NCI-H2196 treated with DMSO at 0.1 percent for 48 hours (cell line): ENCODE results near the gene MACIR.
"Not testable (repeated sequence)": the region's sequence is repeated elsewhere in the genome, so short reads cannot be mapped to it uniquely, and the experiment has no call there.

Experiments used
- DNase-seq: peaks from one replicate; lab custom pipeline; 2025; ENCODE audit not compliant: unreplicated experiment; lab: John Stamatoyannopoulos, UW

The MACIR gene

DNA sequence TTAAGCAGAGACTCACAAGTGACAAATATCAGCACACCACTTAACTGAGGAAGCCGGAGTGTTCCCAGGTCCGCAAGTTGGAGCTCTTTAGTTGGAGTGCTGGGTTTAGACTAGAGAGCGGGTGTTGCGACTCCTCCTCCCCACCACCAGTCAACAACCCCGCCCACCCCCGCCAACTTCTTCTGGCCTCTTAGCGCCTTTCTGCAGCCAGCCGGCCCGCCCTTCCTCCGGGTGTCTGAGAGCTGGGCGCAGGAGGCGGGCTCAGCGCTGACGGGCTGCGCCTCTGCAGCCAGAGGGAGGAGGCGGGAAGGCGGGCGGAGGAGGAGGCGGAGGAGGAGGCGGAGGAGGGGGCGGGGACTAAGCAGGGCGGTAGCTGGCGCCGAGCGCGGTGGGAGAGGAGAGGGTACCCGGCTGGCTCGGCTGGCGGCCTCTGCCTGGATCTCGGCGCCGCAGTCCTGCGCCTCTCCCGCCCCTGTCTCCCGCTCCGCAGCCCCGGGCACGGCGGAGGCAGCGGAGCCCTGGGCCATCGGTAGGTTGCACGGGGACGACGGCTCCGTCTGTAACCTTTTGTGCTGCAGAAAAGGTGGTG lies at the start of gene MACIR:
MACIR (plus strand) TSS at position 396 of the 589 bp plus-strand sequence. CDS start 17,157 bp downstream, outside the sequence.
- peak; percentile 91 for DNase-seq

GRCh38 chr5:103209065-103209464 lies 49.5 kb upstream of the MACIR start:
- no peak for DNase-seq

- no peak for DNase-seq
These were observed 47.6 kb upstream of the MACIR start for GRCh38 chr5:103210952-103211351.

GRCh38 chr5:103211576-103212561 lies 46.7 kb upstream of the MACIR start:
- DNase-seq: no peak

- no peak for DNase-seq
These were observed 42.4 kb upstream of the MACIR start for GRCh38 chr5:103216137-103216536.

DNA sequence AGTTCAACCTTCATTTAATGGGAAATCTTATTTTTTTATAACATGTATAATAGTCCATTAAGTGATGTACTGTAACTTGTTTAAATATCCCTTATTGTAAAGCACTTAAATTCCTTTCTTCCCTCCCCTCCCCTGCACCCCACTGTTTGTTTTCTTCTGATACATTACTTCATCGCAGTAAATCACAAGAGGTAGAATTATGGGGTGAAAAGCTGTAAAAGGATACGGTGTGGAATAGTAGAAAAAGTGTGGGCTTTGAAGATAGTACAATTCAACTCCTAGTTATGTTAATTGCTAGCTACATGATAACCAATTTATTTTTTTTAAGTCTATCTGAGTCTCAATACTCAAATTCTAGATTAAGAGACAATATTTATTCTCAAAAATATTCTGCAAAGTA lies 41.9 kb upstream of the MACIR start:
- no peak for DNase-seq

DNA sequence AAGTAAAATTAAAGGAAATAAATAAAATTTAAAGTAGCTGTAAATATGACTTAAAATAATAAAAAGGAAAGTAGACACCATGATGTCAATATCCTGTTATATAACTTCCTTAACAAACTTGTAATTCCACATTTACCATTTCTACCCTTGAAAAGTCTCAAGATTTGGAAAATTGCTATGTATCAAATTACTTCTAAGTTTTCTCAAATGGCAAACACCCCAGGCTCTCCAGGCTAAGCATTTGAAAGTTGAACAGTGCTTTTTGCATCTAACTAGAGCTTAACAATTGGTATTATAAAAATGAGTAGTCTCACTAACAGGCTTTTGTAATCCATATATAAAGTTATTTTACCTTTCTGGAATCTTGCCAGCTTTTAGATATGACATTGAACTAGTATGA lies 41.5 kb upstream of the MACIR start:
- DNase-seq: no peak

DNA sequence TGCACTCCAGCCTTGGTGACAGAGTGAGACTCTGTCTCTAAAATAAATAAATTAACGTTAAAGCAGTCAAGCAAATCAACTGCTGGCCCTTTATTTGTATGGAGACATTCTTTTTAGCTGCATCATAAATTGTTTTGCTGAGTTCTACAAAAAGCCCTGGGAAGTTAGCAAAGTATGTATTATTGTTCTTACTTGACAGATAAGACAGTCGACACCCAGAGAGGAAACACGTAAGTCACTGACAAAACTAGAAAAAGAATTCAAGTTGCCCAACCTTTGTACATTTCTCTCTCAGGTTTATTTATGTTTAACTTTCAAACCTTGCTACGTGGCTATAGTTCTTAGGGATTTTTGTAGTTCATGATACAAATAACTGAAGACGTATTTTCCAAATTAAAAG lies 40.4 kb upstream of the MACIR start:
- no peak for DNase-seq

DNA sequence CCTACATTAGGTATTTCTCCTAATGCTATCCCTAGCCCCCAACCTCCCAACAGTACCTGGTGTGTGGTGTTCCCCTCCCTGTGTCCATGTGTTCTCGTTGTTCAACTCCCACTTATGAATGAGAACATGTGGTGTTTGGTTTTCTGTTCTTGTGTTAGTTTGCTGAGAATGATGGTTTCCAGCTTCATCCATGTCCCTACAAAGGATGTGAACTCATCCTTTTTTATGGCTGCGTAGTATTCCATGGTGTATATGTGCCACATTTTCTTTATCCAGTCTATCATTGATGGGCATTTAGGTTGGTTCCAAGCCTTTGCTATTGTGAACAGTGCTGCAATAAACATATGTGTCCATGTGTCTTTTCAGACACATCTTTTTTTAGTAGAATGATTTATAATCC lies 39.5 kb upstream of the MACIR start:
- DNase-seq: not testable (repeated sequence)

DNA sequence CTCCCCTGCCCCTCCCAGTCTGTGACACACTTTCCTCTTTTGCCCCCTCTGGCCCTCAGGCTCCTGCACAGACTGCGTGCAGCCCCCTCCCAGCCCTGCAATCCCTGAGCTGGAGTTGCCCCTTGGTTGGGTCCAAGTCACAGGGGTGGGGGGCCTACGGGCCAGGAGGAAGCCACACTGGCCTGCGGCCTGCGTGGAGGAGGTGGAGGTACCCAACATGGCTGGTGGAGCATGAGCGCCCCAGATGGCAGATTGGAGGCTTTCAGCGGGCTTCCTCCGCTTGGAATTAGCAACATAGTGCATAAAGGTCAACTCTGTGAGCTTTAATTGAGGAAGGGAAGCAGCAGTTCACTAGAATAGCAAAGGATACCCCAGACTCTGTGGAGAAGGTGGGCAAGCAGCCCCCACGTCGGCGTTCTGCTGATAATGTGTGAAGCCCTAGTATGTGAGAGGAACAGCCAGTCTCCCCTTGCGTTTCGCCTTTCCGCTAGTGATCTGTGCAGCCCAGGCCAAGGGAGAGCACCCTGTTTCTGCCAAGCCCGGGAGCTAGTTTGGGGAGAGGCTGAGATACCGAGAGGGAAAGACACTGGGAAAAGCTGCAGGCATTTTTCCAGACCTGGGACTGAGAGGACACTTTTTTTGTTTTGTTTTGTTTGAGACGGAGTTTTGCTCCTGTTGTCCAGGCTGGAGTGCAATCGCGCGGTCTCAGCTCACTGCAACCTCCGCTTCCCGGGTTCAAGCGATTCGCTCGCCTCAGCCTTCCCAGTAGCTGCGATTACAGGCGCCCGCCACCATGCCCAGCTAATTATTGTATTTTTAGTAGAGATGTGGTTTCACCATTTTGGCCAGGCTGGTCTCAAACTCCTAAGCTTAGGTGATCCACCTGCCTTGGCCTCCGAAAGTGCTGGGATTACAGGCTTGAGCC lies 35.3 kb upstream of the MACIR start:
- DNase-seq: no peak

DNA sequence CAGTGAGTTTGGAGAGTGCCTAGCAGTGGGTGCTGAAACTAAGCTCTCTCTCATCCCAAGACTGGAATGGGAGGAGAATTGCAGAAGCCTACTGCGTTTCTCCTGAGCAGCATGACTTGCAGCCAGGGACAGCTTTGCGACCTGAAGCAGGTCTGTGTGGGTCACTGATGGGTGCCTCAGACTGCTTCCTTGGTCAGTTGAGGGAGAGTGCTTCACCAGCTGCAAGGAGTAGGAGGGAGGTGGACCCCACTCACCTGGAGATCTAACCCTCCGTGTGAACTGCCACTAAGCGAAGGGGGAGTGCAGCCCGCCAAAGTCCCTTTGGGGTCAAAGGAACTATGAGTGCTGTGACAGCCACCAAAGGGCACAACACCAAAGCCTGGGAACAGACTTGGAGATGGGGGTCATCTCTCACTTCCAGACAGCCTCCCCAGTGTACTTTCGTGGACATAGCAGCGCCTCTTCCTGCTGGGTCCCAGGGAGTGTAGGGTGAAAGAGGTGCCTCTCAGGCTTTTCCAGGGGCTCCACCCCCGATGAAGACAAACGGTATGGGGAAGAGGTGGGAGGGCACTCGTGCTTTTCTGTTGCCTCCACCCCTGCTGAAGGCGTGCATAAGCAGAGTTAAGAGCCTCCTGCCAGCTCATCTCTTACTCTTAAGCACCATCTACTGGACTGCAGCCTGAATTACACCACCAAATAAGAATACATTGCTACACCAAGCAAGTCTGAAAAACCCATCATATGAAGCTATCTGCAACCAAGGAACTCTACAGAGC lies 34.3 kb upstream of the MACIR start:
- no peak for DNase-seq

GRCh38 chr5:103224894-103225246 lies 33.7 kb upstream of the MACIR start:
- no peak for DNase-seq

GRCh38 chr5:103228061-103228460 lies 30.5 kb upstream of the MACIR start:
- DNase-seq: no peak

DNA sequence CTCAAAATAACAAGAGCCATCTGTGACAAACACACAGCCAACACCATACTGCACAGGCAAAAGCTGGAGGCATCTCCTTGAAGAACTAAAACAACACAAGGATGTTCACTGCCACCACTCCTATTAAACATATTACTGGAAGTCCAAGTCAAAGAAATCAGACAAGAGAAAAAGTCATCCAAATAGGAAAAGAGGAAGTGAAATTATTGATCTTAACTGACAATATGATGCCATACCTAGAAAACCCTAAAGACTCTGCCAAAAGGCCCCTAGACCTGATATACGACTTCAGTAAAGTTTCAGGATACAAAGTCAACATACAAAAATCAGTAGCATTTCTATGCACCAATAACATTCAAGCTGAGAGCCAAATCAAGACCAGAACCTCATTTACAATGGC lies 30.0 kb upstream of the MACIR start:
- no peak for DNase-seq

DNA sequence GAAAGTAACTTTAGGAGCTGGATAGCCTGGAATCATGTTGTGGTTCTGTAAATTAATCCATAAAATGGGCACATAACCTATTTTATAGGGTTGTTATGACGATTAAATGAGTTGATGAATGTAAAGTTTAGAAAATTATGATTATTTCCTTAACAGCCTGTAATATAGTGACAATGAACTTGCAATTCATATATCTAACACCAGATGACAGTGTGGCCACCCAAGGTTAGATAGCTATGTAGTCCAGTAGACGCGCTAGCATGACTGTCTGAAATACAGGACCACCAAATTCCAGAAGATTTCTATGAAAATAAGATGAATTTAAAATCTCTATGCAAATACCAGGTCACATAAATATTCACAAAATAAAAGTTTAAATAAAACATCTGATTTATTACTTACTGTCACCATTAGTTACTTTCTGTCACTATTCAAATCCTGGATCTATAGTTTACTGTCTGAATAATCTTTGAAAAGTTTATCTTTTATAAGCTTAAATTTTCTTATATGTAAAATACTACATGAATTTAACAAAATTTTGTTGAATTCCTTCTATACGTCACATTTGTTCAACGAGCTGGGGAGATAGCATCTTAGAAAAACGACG lies 26.1 kb upstream of the MACIR start:
- DNase-seq: no peak

DNA sequence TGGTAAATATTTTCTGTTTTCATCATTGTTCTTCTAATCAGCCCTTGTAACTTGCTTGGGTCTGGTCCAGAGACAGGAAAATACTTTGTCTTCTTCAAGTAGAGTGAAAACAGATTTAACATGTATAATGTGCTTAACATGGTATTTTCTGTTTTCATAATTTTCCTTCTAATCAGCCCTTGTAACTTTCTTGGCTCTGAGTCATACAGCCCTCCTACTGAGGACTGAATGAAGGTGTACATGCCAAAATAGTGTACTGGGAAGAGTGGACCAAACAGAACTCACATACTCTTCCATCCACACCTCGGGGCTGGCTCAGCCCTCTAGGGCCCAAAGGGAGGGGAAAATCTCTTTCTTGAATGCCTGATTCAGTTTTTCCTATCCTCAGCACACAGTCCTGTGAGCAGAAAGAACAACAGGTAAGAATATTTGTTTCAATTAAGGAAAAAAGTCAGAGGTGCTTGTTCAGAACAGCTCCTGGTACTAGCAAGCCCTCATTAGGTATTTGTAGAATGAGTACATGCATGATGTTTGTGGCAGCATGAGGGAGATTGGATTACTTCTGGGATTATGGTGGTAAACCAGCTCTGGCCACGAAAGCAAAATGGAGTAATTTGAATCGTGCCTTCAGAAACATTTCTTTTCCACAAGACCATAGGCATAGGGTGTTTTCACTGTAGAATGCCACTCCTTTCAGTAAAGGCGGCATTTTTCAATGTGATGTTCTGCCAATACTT lies 24.2 kb upstream of the MACIR start:
- no peak for DNase-seq

GRCh38 chr5:103235891-103236290 lies 22.7 kb upstream of the MACIR start:
- DNase-seq: no peak

GRCh38 chr5:103237778-103238177 lies 20.8 kb upstream of the MACIR start:
- no peak for DNase-seq

DNA sequence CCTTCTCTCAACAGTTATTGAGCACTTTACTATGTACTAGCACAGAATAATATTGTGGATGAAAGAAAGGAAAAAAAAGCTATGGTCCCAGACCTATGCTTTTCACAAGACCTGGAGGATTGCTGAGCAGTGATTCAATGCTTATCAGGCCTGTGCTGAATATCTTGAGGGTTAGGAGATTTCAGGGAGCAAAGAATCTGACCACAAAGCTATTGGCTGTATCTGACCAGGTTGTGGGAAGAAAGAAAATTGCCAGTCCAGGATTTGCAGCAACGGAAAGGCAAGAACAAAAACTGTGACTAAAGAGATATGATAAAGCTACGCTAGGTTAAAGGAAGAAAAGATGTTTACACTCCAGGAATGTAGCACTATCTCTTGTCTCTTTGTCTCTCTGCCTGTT lies 14.9 kb upstream of the MACIR start:
- no peak for DNase-seq

- DNase-seq: no peak
These were observed 14.2 kb upstream of the MACIR start for GRCh38 chr5:103244398-103244797.
